Caco-2 (cell line): ENCODE data around the gene NADK. TPM values are rescaled to one million over a fixed set of nuclear protein-coding genes. Genes with fewer than 3 reads are reported as not detected.

Experiments
- BruUV-seq: library from RNA; stranded (reverse); fragments of 400-500 nt; replicated peaks from 2 replicates; lab custom pipeline; 2021; lab: Mats Ljungman, UMichigan
- CTCF ChIA-PET: fragments of 300-600 bp; sonication (Branson Sonifier 250); formaldehyde crosslinking; loops from one replicate; lab custom pipeline; 2022; ENCODE audit warnings: antibody characterized with exemption; lab: Charles Lee
- POLR2A ChIA-PET: fragments of 300-600 bp; sonication (Branson Sonifier 250); formaldehyde crosslinking; loops from one replicate; lab custom pipeline; 2022; ENCODE audit warnings: antibody characterized with exemption; lab: Charles Lee
- DNase-seq, 2 experiments: peaks; one replicate each; pipeline versions ENCODE4 v3.0.0 to v3.0.0-alpha.2; 2020 to 2022
- H3K27me3 ChIP-seq: replicated peaks from 2 replicates; pipeline ENCODE4 v1.6.0; 2011; ENCODE audit warnings: low read length; ENCODE audit not compliant: control insufficient read depth, insufficient read depth
- H3K36me3 ChIP-seq: 2 replicates; pipeline ENCODE4 v1.5.1; 2011; ENCODE audit warnings: low read length; ENCODE audit not compliant: control insufficient read depth, insufficient read depth
- H3K4me1 ChIP-seq: fragments of 250-450 bp; sonication (Bioruptor Pico); 2 replicates; pipeline ENCODE4 v1.5.1; 2020; ENCODE audit warnings: mild to moderate bottlenecking
- H3K4me3 ChIP-seq: 2 replicates; pipeline ENCODE4 v1.5.1; 2011; ENCODE audit warnings: low read depth, mild to moderate bottlenecking, control low read depth, low read length
- H3K9me3 ChIP-seq: fragments of 250-450 bp; sonication (Bioruptor Pico); 2 replicates; pipeline ENCODE4 v1.5.1; 2020; ENCODE audit warnings: mild to moderate bottlenecking, moderate library complexity
- H3K27ac Mint-ChIP-seq: one replicate; pipeline ENCODE4 v1.8.0; 2022; ENCODE audit warnings: mixed read lengths; ENCODE audit not compliant: unreplicated experiment
- H3K27me3 Mint-ChIP-seq: one replicate; pipeline ENCODE4 v1.8.0; 2022; ENCODE audit warnings: mixed read lengths; ENCODE audit not compliant: insufficient read depth, unreplicated experiment
- H3K36me3 Mint-ChIP-seq: one replicate; pipeline ENCODE4 v1.8.0; 2022; ENCODE audit warnings: mild to moderate bottlenecking, mixed read lengths; ENCODE audit not compliant: insufficient read depth, unreplicated experiment
- H3K4me1 Mint-ChIP-seq: one replicate; pipeline ENCODE4 v1.8.0; 2022; ENCODE audit warnings: low read depth, mixed read lengths; ENCODE audit not compliant: unreplicated experiment
- H3K4me3 Mint-ChIP-seq: one replicate; pipeline ENCODE4 v1.8.0; 2022; ENCODE audit warnings: mild to moderate bottlenecking, moderate library complexity, mixed read lengths; ENCODE audit not compliant: unreplicated experiment
- H3K9me3 Mint-ChIP-seq: one replicate; pipeline ENCODE4 v1.8.0; 2022; ENCODE audit warnings: mixed read lengths; ENCODE audit not compliant: unreplicated experiment
- CTCF ChIP-seq, 2 experiments: fragments of 200-600 bp in 1 of 2; IDR thresholded peaks; 1 replicate in 1 of 2; 2 replicates in 1 of 2; pipeline versions ENCODE4 v1.5.1 to v1.8.0; 2011 to 2022; ENCODE audit warnings: antibody characterized with exemption in 1 of 2, control low read depth in 1 of 2, inconsistent platforms in 1 of 2, low read depth in 1 of 2, low read length in 1 of 2, mild to moderate bottlenecking in 1 of 2, moderate library complexity in 1 of 2; ENCODE audit not compliant: insufficient read depth in 1 of 2, severe bottlenecking in 1 of 2, unreplicated experiment in 1 of 2
- intact Hi-C: fragments of 100-400 bp; cut with micrococcal nuclease; formaldehyde crosslinking; loops from one replicate; pipeline ENCODE4 v1.10.0; 2022; ENCODE audit not compliant: unreplicated experiment
- total RNA-seq: library from RNA; stranded (reverse); gene quantifications from 2 replicates; pipeline ENCODE4 v1.2.3, GENCODE V29; 2022

The NADK gene
- total RNA-seq, 1 experiment from 2014 or later: 85.8 TPM

DNA sequence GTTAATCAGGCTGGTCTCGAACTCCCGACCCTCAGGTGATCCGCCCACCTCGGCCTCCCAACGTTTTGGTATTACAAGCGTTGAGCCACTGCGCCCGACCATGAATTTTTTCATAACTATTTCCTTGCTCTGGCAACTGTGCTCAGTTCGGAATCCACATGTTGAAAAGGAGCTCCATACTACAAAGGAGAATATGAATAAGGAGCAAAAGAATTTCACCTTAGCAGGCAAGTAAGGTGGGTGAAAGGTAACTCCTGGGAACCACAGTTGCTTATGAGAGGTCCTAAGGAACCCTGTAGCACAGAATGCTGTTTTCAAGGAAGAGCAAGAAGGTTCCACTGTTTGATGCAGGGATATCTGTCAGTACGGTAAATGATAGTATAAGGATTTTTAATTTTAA, 29.9 kb upstream of the NADK start:
- no TSS peak for BruUV-seq
- no peak for TF ChIP-seq CTCF (IDR thresholded peaks at IDR 0.05; ENCODE audit: insufficient read depth in 1 of 2, low read depth in 1 of 2, low read length in 1 of 2, severe bottlenecking in 1 of 2, unreplicated experiment in 1 of 2)
- H3K27me3 Mint-ChIP-seq: no peaks in the 10 kb centered on the region
- H3K9me3 Mint-ChIP-seq: no peaks in the 10 kb centered on the region
- no peak overlapping the region for H3K4me3 ChIP-seq
- no peak for DNase-seq
- H3K4me1 Mint-ChIP-seq: no peaks in the 10 kb centered on the region
- POLR2A ChIA-PET: no interaction called here
- H3K36me3 ChIP-seq: no peaks in the 10 kb centered on the region
- no peaks in the 10 kb centered on the region for H3K4me1 ChIP-seq
- H3K4me3 Mint-ChIP-seq: no peak overlapping the region
- no peak overlapping the region for H3K27ac Mint-ChIP-seq
- no peaks in the 10 kb centered on the region for H3K9me3 ChIP-seq
- CTCF ChIA-PET: interaction anchor here (1.2 kb wide), 1 partner anchor 98 kb away, joined by 3 read pairs; no protein-coding TSS in a partner anchor
- no peaks in the 10 kb centered on the region for H3K27me3 ChIP-seq
- intact Hi-C loops: no loop called here
- H3K36me3 Mint-ChIP-seq: peaks cover 69% of the 10 kb centered on the region

DNA sequence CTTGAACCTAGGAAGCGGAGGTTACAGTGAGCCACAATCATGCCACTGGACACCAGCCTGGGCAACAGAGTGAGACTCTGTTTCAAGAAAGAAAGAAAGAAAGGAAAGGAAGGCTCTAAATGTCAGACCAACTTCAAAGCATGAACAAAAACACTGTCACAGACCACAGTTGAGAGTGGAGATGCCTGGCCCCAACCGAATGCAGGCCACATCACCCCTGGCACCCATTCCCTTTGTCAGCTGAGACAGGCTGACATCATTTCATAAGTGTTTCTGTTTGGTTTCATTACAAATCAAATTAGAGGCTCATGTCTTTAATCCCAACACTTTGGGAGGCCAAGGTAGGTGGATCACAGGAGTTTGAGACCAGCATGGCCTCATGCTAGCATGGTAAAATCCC, 28.6 kb upstream of the NADK start:
- no TSS peak for BruUV-seq
- H3K4me1 Mint-ChIP-seq: no peaks in the 10 kb centered on the region
- H3K9me3 Mint-ChIP-seq: no peaks in the 10 kb centered on the region
- no peaks in the 10 kb centered on the region for H3K27me3 ChIP-seq
- H3K4me1 ChIP-seq: no peaks in the 10 kb centered on the region
- ChIA-PET POLR2A (no interaction called here), CTCF (no interaction called here)
- peaks cover 69% of the 10 kb centered on the region for H3K36me3 Mint-ChIP-seq
- H3K36me3 ChIP-seq: no peaks in the 10 kb centered on the region
- no peak overlapping the region for H3K4me3 ChIP-seq
- no peak overlapping the region for H3K4me3 Mint-ChIP-seq
- H3K9me3 ChIP-seq: no peaks in the 10 kb centered on the region
- intact Hi-C loops: no loop called here
- no peaks in the 10 kb centered on the region for H3K27me3 Mint-ChIP-seq
- no peak for DNase-seq
- no peak for TF ChIP-seq CTCF (IDR thresholded peaks at IDR 0.05; ENCODE audit: insufficient read depth in 1 of 2, low read depth in 1 of 2, low read length in 1 of 2, severe bottlenecking in 1 of 2, unreplicated experiment in 1 of 2)
- H3K27ac Mint-ChIP-seq: no peak overlapping the region

GRCh38 chr1:1804301-1804700, 26.0 kb upstream of the NADK start:
- ChIA-PET POLR2A (no interaction called here), CTCF (no interaction called here)
- no peaks in the 10 kb centered on the region for H3K9me3 Mint-ChIP-seq
- H3K4me1 Mint-ChIP-seq: no peaks in the 10 kb centered on the region
- intact Hi-C loops: no loop called here
- H3K36me3 Mint-ChIP-seq: peaks cover 71% of the 10 kb centered on the region
- H3K27ac Mint-ChIP-seq: no peak overlapping the region
- Histone ChIP-seq H3K4me1 (no peaks in the 10 kb centered on the region), H3K4me3 (no peak overlapping the region), H3K36me3 (no peaks in the 10 kb centered on the region), H3K9me3 (no peaks in the 10 kb centered on the region), H3K27me3 (no peaks in the 10 kb centered on the region)
- no peaks in the 10 kb centered on the region for H3K27me3 Mint-ChIP-seq
- DNase-seq: no peak
- no peak overlapping the region for H3K4me3 Mint-ChIP-seq
- TF ChIP-seq CTCF (IDR thresholded peaks at IDR 0.05; ENCODE audit: insufficient read depth in 1 of 2, low read depth in 1 of 2, low read length in 1 of 2, severe bottlenecking in 1 of 2, unreplicated experiment in 1 of 2): no peak
- BruUV-seq: no TSS peak
